Measurements from ENCODE around the gene RSF1.

GRCh38 chr11:77642228-77642627 lies 178.3 kb downstream of the RSF1 start:
- TF ChIP-seq JUND (IDR thresholded peaks at IDR 0.05), result no peak
- TF ChIP-seq, protein P1, sequence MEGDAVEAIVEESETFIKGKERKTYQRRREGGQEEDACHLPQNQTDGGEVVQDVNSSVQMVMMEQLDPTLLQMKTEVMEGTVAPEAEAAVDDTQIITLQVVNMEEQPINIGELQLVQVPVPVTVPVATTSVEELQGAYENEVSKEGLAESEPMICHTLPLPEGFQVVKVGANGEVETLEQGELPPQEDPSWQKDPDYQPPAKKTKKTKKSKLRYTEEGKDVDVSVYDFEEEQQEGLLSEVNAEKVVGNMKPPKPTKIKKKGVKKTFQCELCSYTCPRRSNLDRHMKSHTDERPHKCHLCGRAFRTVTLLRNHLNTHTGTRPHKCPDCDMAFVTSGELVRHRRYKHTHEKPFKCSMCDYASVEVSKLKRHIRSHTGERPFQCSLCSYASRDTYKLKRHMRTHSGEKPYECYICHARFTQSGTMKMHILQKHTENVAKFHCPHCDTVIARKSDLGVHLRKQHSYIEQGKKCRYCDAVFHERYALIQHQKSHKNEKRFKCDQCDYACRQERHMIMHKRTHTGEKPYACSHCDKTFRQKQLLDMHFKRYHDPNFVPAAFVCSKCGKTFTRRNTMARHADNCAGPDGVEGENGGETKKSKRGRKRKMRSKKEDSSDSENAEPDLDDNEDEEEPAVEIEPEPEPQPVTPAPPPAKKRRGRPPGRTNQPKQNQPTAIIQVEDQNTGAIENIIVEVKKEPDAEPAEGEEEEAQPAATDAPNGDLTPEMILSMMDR (IDR thresholded peaks at IDR 0.05 in 2 of 3, conservative IDR thresholded peaks at IDR 0.05 in 1 of 3; ENCODE audit: borderline replicate concordance in 1 of 3, insufficient read depth in 1 of 3, low read depth in 2 of 3, low read length in 2 of 3), result no peak
- TF ChIP-seq YY1 (IDR thresholded peaks at IDR 0.05; ENCODE audit: extremely low read depth, insufficient replicate concordance, low read depth, low read length), result no peak
- no peak for TF ChIP-seq POLR2A (IDR thresholded peaks at IDR 0.05; ENCODE audit: borderline replicate concordance, extremely low read depth, insufficient read depth, insufficient read length)

All from HCT116 (cell line).